Measurements from ENCODE around the gene ADGRG1. TPM values are rescaled to one million over a fixed set of nuclear protein-coding genes. Genes with fewer than 3 reads are reported as not detected.

ADGRG1 gene
- total and polyA plus RNA-seq, 2 experiments from 2014 or later, result 0.21 TPM; not detected in 1

GRCh38 chr16:57590654-57591085 lies 37.8 kb upstream of the ADGRG1 start:
- Histone ChIP-seq H3K9me3 (ENCODE audit: low read depth) (no peaks in the 10 kb centered on the region), H3K27ac (no peak overlapping the region), H3K36me3 (no peaks in the 10 kb centered on the region), H3K27me3 (peaks cover 2% of the 10 kb centered on the region), H3K4me3 (no peak overlapping the region), H3K4me1 (ENCODE audit: low read depth) (no peaks in the 10 kb centered on the region)
- no peak for TF ChIP-seq CTCF (IDR thresholded peaks at IDR 0.05; ENCODE audit: low read depth, low read length)
- DNase-seq (ENCODE audit: low read depth in 1 of 2, low spot score in 1 of 2), result peak in 1 of 2 donors; percentile 76

- Histone ChIP-seq H3K27ac (no peak overlapping the region), H3K36me3 (no peaks in the 10 kb centered on the region), H3K27me3 (peaks cover 2% of the 10 kb centered on the region), H3K9me3 (ENCODE audit: low read depth) (no peaks in the 10 kb centered on the region), H3K4me3 (no peak overlapping the region), H3K4me1 (ENCODE audit: low read depth) (no peaks in the 10 kb centered on the region)
- peak; percentile 76 to 86 for DNase-seq (ENCODE audit: low read depth in 1 of 2, low spot score in 1 of 2)
- peak; percentile 97 for TF ChIP-seq CTCF (IDR thresholded peaks at IDR 0.05; ENCODE audit: low read depth, low read length)
Observed at GRCh38 chr16:57591086-57591869, 37.2 kb upstream of the ADGRG1 start.

- no peaks in the 10 kb centered on the region for H3K36me3 ChIP-seq
- H3K9me3 ChIP-seq (ENCODE audit: low read depth), result no peaks in the 10 kb centered on the region
- H3K27me3 ChIP-seq, result peaks cover under 1% of the 10 kb centered on the region
- H3K27ac ChIP-seq, result no peak overlapping the region
- no peak for DNase-seq (ENCODE audit: low read depth in 1 of 2, low spot score in 1 of 2)
- TF ChIP-seq CTCF (IDR thresholded peaks at IDR 0.05; ENCODE audit: low read depth, low read length), result no peak
- H3K4me1 ChIP-seq (ENCODE audit: low read depth), result no peaks in the 10 kb centered on the region
- H3K4me3 ChIP-seq, result no peak overlapping the region
Observed at GRCh38 chr16:57591870-57592485, 36.5 kb upstream of the ADGRG1 start.

- no peak overlapping the region for H3K27ac ChIP-seq
- H3K4me1 ChIP-seq (ENCODE audit: low read depth), result no peaks in the 10 kb centered on the region
- no peaks in the 10 kb centered on the region for H3K36me3 ChIP-seq
- H3K27me3 ChIP-seq, result no peaks in the 10 kb centered on the region
- no peak overlapping the region for H3K4me3 ChIP-seq
- TF ChIP-seq CTCF (IDR thresholded peaks at IDR 0.05; ENCODE audit: low read depth, low read length), result no peak
- H3K9me3 ChIP-seq (ENCODE audit: low read depth), result no peaks in the 10 kb centered on the region
- DNase-seq (ENCODE audit: low read depth in 1 of 2, low spot score in 1 of 2), result no peak
Observed at GRCh38 chr16:57592591-57593003, 35.8 kb upstream of the ADGRG1 start.

GRCh38 chr16:57593021-57593420 lies 35.4 kb upstream of the ADGRG1 start:
- H3K27me3 ChIP-seq, result no peaks in the 10 kb centered on the region
- no peak for DNase-seq (ENCODE audit: low read depth in 1 of 2, low spot score in 1 of 2)
- H3K27ac ChIP-seq, result no peak overlapping the region
- no peaks in the 10 kb centered on the region for H3K9me3 ChIP-seq (ENCODE audit: low read depth)
- no peaks in the 10 kb centered on the region for H3K4me1 ChIP-seq (ENCODE audit: low read depth)
- no peaks in the 10 kb centered on the region for H3K36me3 ChIP-seq
- H3K4me3 ChIP-seq, result no peak overlapping the region
- no peak for TF ChIP-seq CTCF (IDR thresholded peaks at IDR 0.05; ENCODE audit: low read depth, low read length)
